ENCODE measurements around the gene STK38L.

The STK38L gene

GRCh38 chr12:27297566-27297965 lies 53.5 kb downstream of the STK38L start:
- TF ChIP-seq CTCF (conservative IDR thresholded peaks at IDR 0.05; ENCODE audit: low read depth): no peak
- CTCF ChIA-PET: interaction anchor here (0.7 to 0.9 kb wide), 2 partner anchors 9 to 134 kb away, joined by 6 to 9 read pairs; no protein-coding TSS in a partner anchor
- no peak for DNase-seq (ENCODE audit: low spot score)

GRCh38 chr12:27299102-27299501 lies 55.0 kb downstream of the STK38L start:
- CTCF ChIA-PET: no interaction called here
- POLR2A ChIA-PET (ENCODE audit: low non-redundant PET): no interaction called here
- no peak overlapping the region for H3K27ac ChIP-seq

More at GRCh38 chr12:27297566-27297965, 53.5 kb downstream of the STK38L start:
- POLR2A ChIA-PET (ENCODE audit: low non-redundant PET): no interaction called here
- no peak overlapping the region for H3K27ac ChIP-seq

GRCh38 chr12:27300226-27300625 lies 56.1 kb downstream of the STK38L start:
- no peak overlapping the region for H3K27ac ChIP-seq
- no peak for DNase-seq (ENCODE audit: low spot score)
- no peak for TF ChIP-seq CTCF (conservative IDR thresholded peaks at IDR 0.05; ENCODE audit: low read depth)
- CTCF ChIA-PET: no interaction called here
- POLR2A ChIA-PET (ENCODE audit: low non-redundant PET): no interaction called here

More at GRCh38 chr12:27299102-27299501, 55.0 kb downstream of the STK38L start:
- TF ChIP-seq CTCF (conservative IDR thresholded peaks at IDR 0.05; ENCODE audit: low read depth): no peak
- no peak for DNase-seq (ENCODE audit: low spot score)

GRCh38 chr12:27303139-27304111 lies 59.3 kb downstream of the STK38L start:
- TF ChIP-seq CTCF (conservative IDR thresholded peaks at IDR 0.05; ENCODE audit: low read depth): no peak
- no peak overlapping the region for H3K27ac ChIP-seq
- POLR2A ChIA-PET (ENCODE audit: low non-redundant PET): interaction anchor here (0.6 kb wide), 1 partner anchor 155 kb away, joined by 3 read pairs; no protein-coding TSS in a partner anchor
- CTCF ChIA-PET: interaction anchor here (0.5 kb wide), 1 partner anchor 84 kb away, joined by 4 read pairs; no protein-coding TSS in a partner anchor
- DNase-seq (ENCODE audit: low spot score): no peak

- TF ChIP-seq CTCF (conservative IDR thresholded peaks at IDR 0.05; ENCODE audit: low read depth): no peak
- ChIA-PET CTCF (interaction anchor here (1.1 kb wide), 1 partner anchor 126 kb away, joined by 3 read pairs; no protein-coding TSS in a partner anchor), POLR2A (ENCODE audit: low non-redundant PET) (interaction anchor here (0.6 kb wide), 1 partner anchor 256 kb away, joined by 3 read pairs; no protein-coding TSS in a partner anchor)
- H3K27ac ChIP-seq: no peak overlapping the region
- no peak for DNase-seq (ENCODE audit: low spot score)
These were observed 60.8 kb downstream of the STK38L start for GRCh38 chr12:27304856-27305255.

- peak; percentile 10 for DNase-seq (ENCODE audit: low spot score)
- POLR2A ChIA-PET (ENCODE audit: low non-redundant PET): interaction anchor here (0.6 kb wide), 1 partner anchor 11 kb away, joined by 4 read pairs; no protein-coding TSS in a partner anchor
- peak; percentile 51 for TF ChIP-seq CTCF (conservative IDR thresholded peaks at IDR 0.05; ENCODE audit: low read depth)
- CTCF ChIA-PET: interaction anchor here (0.5 to 1.3 kb wide), 23 partner anchors 9 to 1624 kb away, joined by 3 to 7 read pairs (median 3); partner anchors contain the start of gene BMAL2
- H3K27ac ChIP-seq: no peak overlapping the region
These were observed 61.8 kb downstream of the STK38L start for GRCh38 chr12:27305673-27306456.
